GM03348 (cell line): ENCODE measurements around the gene NGDN.
"Not testable (repeated sequence)": the region's sequence is repeated elsewhere in the genome, so short reads cannot be mapped to it uniquely, and the experiment has no call there.

Source experiments
- DNase-seq: peaks from one replicate; pipeline ENCODE4 v3.0.0; 2012; ENCODE audit warnings: low spot score

The NGDN gene

GRCh38 chr14:23439107-23439835, 30.2 kb upstream of the NGDN start:
- no peak for DNase-seq

DNA sequence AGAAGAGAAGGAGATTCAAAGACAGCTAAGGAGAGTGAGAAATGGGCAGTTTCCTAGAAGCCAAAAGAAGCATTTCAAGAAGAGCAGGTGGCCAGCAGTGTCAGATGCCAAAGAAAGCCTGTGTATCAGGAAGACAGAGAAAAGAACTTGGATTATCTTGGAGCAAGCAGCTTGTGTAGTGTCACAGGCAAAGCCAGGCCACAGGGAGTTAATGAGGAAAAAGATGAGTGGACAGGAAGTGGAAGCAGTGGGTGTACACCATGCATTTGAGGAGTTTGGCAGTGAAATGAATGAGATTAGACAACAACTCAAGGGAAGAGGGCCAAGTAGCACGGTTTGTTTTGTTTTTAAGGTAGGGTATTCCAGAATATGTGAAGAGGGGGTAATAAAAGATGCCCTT, 28.4 kb upstream of the NGDN start:
- DNase-seq, result no peak

DNA sequence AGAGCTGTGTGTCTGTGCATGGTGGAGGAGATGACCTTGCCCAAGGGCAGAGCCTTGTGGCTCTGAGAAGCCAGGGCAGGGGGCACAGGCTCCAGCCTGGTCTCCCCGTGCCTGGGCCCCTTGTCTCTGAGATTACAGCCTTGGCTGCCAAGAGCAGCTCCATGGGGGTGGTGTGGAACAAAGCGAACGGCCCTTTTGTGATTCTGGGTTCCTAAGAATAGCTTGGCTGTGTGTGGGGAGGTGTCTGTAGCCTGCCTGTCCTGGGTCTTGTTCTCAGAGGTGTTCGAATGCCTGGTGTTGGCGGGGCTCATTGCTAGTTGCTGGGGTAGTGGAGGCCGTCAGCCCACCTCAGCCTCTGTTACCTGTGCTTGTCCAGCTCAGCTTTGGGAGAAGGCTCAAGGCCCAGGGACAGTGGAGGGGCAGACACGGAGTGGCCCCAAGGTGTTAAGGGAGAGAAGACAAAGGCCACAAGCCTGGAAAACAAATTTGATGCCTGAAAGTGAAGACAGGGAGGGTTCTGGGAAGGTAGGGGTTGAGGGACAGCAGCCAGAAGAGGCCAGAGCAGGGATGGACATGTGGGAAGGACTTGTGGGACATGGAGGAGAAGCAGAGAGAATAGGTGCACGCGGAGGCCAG, 26.7 kb upstream of the NGDN start:
- no peak for DNase-seq

GRCh38 chr14:23443411-23443812, 26.1 kb upstream of the NGDN start:
- no peak for DNase-seq

- DNase-seq, result no peak
Measured at GRCh38 chr14:23443881-23444280, 25.6 kb upstream of the NGDN start.

DNA sequence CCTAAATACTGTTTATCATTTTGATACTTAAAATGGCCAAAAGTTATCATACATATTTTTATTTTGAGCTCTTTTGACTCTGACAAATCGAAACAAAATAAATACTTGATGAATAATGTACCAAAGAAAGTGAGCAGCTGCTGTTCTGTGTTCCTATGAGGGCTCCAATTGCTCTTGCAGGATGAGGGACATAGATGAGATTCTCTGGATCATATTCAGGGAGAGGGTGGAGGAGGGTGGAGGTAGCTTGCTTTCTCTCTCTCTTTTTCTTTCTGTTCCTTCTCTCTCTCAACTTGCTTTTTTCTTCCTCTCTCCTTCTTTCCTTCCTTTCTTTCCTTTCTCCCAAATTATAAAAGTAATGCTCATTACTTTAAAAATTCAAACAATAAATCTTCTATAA, 25.2 kb upstream of the NGDN start:
- no peak for DNase-seq

DNA sequence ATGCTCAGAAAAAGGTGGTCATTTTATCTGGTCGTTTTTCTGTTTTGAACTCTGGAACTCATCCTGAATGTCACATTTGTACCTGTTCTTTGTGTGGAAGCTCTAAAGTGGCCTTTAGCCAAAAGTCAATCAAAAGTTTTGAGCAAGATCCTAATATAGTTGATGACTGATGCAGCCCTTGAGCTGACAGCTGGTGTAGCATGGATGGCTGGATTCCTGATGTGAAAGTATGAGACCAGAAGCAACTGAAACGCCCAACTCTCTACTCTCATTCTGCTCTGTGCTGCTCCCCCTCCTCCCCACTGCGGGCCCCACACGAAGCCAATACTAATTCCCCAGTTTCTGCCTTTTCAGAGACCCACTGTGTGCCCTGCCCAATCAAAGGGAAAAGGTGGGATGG, 23.7 kb upstream of the NGDN start:
- no peak for DNase-seq

- no peak for DNase-seq
Measured at GRCh38 chr14:23446291-23446851, 23.1 kb upstream of the NGDN start.

DNA sequence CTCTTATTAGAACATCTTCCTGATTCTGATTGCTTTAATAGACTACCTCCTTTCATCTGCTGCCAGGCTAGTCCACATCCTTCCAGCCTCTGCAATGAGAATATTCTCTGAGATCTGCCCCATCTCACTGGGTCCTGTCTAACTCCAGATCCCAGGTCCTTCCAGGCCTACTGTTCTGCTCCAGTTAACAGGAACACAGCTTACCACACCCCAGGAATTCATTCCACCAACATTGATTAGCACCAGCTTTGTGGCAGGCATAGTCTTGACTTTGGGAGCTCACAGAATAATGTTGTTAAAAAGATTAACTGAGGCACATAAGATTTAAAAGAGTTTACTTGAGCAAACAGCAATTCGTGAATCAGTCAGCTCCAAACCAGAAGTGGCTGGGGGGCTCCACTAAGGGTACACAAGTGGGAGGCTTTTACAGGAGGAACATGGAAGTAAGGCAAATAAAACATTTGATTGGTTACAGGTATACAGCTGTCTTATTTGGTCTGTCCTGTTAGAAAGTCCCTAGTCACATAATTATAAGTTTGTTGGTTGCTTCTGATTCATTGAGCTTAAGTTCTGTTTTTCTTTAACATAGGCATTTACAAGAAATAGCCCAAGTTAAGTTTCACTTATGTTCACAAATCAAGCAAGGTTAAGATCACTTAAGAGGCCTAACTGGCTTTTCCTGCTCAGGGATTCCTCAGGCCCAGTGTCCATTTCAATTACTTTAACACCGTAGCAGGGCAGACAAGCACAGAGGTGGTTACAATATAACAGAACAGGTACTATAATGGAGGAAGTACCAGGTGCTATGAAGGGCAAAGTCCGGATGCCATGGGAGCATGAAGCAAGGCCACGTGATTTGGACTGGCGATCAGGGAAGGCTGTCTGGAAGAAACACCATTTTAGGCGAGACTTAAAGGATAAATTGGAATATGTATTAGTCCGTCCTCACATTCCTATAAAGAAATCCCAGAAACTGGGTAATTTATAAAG, 21.8 kb upstream of the NGDN start:
- DNase-seq, result no peak

DNA sequence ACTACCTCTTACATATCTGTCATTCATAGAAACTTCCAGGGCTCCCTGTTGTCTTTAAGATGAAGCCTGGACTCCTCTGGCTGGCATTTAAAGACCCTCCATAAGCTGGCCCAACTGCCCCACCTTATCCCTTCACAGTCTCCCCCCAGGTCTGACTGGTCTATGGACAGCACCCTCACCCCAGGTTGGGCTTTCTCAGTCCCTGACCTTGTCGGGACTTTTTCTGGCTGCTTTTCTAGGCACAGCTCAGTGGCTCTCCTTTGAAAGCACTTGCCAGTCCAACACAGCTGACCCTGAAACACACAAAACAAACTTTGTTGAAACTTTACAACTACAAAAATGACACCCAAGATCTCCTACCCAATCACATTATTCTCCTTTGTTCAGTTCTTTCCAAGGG, 20.2 kb upstream of the NGDN start:
- DNase-seq, result no peak

DNA sequence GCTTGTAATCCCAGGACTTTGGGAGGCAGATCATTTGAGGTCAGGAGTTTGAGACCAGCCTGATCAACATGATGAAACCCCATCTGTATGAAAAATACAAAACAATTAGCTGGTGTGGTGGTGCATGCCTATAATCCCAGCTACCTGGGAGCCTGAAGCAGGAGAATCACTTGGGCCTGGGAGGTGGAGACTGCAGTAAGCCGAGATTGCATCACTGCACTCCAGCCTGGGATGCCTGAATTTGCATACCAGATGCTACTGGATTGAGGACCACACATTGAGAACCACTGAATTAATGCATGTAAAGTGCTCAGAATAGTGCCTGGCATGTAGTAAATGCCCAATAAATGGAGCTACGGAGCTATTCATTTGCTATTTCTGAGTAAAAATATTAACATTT, 19.1 kb upstream of the NGDN start:
- no peak for DNase-seq

DNA sequence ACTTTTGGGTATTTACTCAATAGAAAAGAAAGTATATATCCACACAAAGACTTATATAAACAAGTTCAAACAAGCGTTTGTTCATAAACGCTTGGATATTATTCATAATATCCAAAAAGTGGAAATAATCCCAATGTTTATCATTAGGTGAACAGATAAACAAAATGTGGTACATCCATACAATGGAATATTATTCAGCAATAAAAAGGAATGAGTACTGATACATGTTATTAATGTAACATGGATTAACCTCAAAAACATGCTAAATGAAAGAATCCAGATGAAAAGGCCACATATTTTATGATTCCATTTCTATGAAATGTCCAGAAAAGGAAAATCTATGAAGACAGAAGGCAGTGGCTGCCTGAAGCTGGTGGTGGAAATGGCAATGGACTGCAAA, 17.3 kb upstream of the NGDN start:
- DNase-seq, result no peak

- no peak for DNase-seq
Measured at GRCh38 chr14:23454445-23454856, 15.1 kb upstream of the NGDN start.

- DNase-seq, result not testable (repeated sequence)
Measured at GRCh38 chr14:23456883-23457586, 12.5 kb upstream of the NGDN start.

GRCh38 chr14:23457587-23458445, 11.7 kb upstream of the NGDN start:
- no peak for DNase-seq

DNA sequence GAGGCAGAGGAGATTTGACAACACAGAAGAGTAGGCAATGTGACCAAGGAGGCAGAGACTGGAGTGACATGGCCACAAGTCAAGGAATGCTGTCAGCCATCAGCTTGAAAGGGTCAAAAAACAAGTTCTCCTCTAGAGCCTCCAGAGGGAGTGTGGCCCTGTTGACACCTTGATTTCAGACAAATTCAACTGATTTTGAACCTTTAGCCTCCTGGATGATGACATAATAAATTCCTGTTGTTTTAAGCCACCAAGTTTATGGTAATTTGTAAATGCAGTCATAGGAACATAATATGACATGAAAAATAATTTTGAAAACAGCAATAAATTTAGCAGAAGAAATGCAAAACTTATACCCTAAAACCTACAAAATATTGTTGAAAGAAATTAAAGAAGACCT, 8.5 kb upstream of the NGDN start:
- no peak for DNase-seq

GRCh38 chr14:23464700-23465099, 4.8 kb upstream of the NGDN start:
- DNase-seq, result no peak

GRCh38 chr14:23465261-23465660, 4.2 kb upstream of the NGDN start:
- no peak for DNase-seq

GRCh38 chr14:23468704-23469126, 788 bp upstream of the NGDN start:
- DNase-seq, result no peak

DNA sequence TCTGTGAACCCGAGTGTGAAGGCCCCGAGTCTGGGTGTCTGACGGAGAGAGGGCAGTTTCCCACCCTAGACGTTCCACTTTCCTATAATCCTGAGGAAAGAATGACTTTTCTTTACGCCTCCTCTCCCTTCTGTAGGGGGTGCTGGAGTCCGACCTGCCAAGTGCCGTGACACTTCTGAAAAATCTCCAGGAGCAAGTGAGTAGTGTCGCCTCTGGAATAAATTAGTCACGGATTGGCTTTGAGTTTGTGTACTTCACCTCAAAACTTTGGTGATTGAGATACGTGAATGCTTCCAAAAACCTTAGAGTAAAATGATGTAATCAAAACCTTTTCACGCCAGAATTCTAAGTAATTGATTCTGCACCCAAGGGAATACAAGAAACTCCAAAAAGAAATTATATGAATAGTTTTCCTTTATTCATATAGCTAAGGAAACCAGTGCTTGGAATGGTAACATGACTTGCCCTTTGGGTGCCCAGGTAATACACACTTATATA, 452 bp downstream of the NGDN start:
- DNase-seq, result no peak

- DNase-seq, result no peak
Measured at GRCh38 chr14:23470947-23471346, 1.4 kb downstream of the NGDN start.
